HuH-7 (cell line): ENCODE results near the gene MDFI.

Experiments used
- DNase-seq: peaks from one replicate; pipeline ENCODE4 v3.0.0; 2011; ENCODE audit warnings: low spot score

The MDFI gene

GRCh38 chr6:41672816-41673703, 34.8 kb downstream of the MDFI start:
- DNase-seq, result no peak

GRCh38 chr6:41673704-41674000, 35.4 kb downstream of the MDFI start:
- DNase-seq, result no peak

- DNase-seq, result no peak
These were observed 36.1 kb downstream of the MDFI start for GRCh38 chr6:41674231-41675000.

GRCh38 chr6:41675176-41675775, 37.0 kb downstream of the MDFI start:
- no peak for DNase-seq

GRCh38 chr6:41675992-41676391, 37.7 kb downstream of the MDFI start:
- DNase-seq, result no peak

GRCh38 chr6:41676431-41676830, 38.2 kb downstream of the MDFI start:
- DNase-seq, result no peak

GRCh38 chr6:41677124-41677921, 39.1 kb downstream of the MDFI start:
- DNase-seq, result no peak

- DNase-seq, result no peak
These were observed 40.3 kb downstream of the MDFI start for GRCh38 chr6:41678511-41679084.

- DNase-seq, result no peak
These were observed 41.4 kb downstream of the MDFI start for GRCh38 chr6:41679696-41680095.

- DNase-seq, result no peak
These were observed 42.1 kb downstream of the MDFI start for GRCh38 chr6:41680182-41680965.

- peak; percentile 98 for DNase-seq
These were observed 43.8 kb downstream of the MDFI start for GRCh38 chr6:41682056-41682477.

GRCh38 chr6:41682497-41683272, 44.4 kb downstream of the MDFI start:
- DNase-seq, result no peak

GRCh38 chr6:41683273-41683522, 44.9 kb downstream of the MDFI start:
- no peak for DNase-seq

GRCh38 chr6:41683523-41684310, 45.4 kb downstream of the MDFI start:
- DNase-seq, result peak; percentile 90

GRCh38 chr6:41684311-41685180, 46.3 kb downstream of the MDFI start:
- DNase-seq, result no peak

- no peak for DNase-seq
These were observed 47.5 kb downstream of the MDFI start for GRCh38 chr6:41685641-41686380.

- no peak for DNase-seq
These were observed 49.4 kb downstream of the MDFI start for GRCh38 chr6:41687501-41688175.
